OCI-M2 (cell line): ENCODE results near the gene TOP2A.
"Not testable (repeated sequence)": the region's sequence is repeated elsewhere in the genome, so short reads cannot be mapped to it uniquely, and the experiment has no call there.

ENCODE experiments used
- DNase-seq: peaks from one replicate; lab custom pipeline; 2025; ENCODE audit not compliant: unreplicated experiment; lab: John Stamatoyannopoulos, UW

TOP2A gene

GRCh38 chr17:40430272-40431230, 12.9 kb upstream of the TOP2A start:
- no peak for DNase-seq

GRCh38 chr17:40427002-40427491, 9.4 kb upstream of the TOP2A start:
- DNase-seq, result no peak

- DNase-seq, result no peak
These were observed 8.0 kb upstream of the TOP2A start for GRCh38 chr17:40425741-40426140.

GRCh38 chr17:40422990-40423633, 5.4 kb upstream of the TOP2A start:
- no peak for DNase-seq

GRCh38 chr17:40419559-40420331, 2.0 kb upstream of the TOP2A start:
- no peak for DNase-seq

GRCh38 chr17:40418428-40418706, 671 bp upstream of the TOP2A start:
- DNase-seq, result no peak

- DNase-seq, result no peak
These were observed 463 bp downstream of the TOP2A start for GRCh38 chr17:40417258-40417608.

- no peak for DNase-seq
These were observed 1.0 kb downstream of the TOP2A start for GRCh38 chr17:40416671-40417070.

GRCh38 chr17:40415390-40415789, 2.3 kb downstream of the TOP2A start:
- DNase-seq, result no peak

GRCh38 chr17:40414312-40414711, 3.4 kb downstream of the TOP2A start:
- DNase-seq, result not testable (repeated sequence)

- DNase-seq, result no peak
These were observed 4.8 kb downstream of the TOP2A start for GRCh38 chr17:40412880-40413279.

GRCh38 chr17:40411821-40412220, 5.9 kb downstream of the TOP2A start:
- no peak for DNase-seq

GRCh38 chr17:40410082-40410481, 7.6 kb downstream of the TOP2A start:
- DNase-seq, result no peak

- not testable (repeated sequence) for DNase-seq
These were observed 8.2 kb downstream of the TOP2A start for GRCh38 chr17:40409540-40409939.

- no peak for DNase-seq
These were observed 10.2 kb downstream of the TOP2A start for GRCh38 chr17:40407460-40407859.

GRCh38 chr17:40404003-40404402, 13.7 kb downstream of the TOP2A start:
- DNase-seq, result no peak

GRCh38 chr17:40402668-40403067, 15.0 kb downstream of the TOP2A start:
- DNase-seq, result no peak

- DNase-seq, result no peak
These were observed 18.5 kb downstream of the TOP2A start for GRCh38 chr17:40399185-40399584.

- DNase-seq, result not testable (repeated sequence)
These were observed 31.1 kb downstream of the TOP2A start for GRCh38 chr17:40386555-40386954.

GRCh38 chr17:40382251-40382650, 35.4 kb downstream of the TOP2A start:
- no peak for DNase-seq

GRCh38 chr17:40378966-40379365, 38.7 kb downstream of the TOP2A start:
- DNase-seq, result no peak

- no peak for DNase-seq
These were observed 39.9 kb downstream of the TOP2A start for GRCh38 chr17:40377832-40378231.
